SK-N-SH treated with all-trans-retinoic acid at 6 μM for 48 hours (cell line): ENCODE data around the gene FARS2.

Experiments used
- ESRRG ChIP-seq: fragments of 250-450 bp; sonication (Bioruptor Pico); IDR thresholded peaks from 2 replicates; pipeline ENCODE4 v1.6.1; 2021; ENCODE audit warnings: mild to moderate bottlenecking
- GLIS3 ChIP-seq: fragments of 250-450 bp; sonication (Bioruptor Pico); IDR thresholded peaks from 2 replicates; pipeline ENCODE4 v1.5.0; 2020; ENCODE audit warnings: mild to moderate bottlenecking, moderate library complexity
- TOX ChIP-seq: fragments of 250-450 bp; sonication (Bioruptor Pico); IDR thresholded peaks from 2 replicates; pipeline ENCODE4 v1.8.0; 2021; ENCODE audit warnings: mild to moderate bottlenecking, moderate library complexity, borderline replicate concordance
- ZFP30 ChIP-seq: fragments of 450-650 bp; formaldehyde crosslinking; IDR thresholded peaks from 2 replicates; pipeline ENCODE4 v1.5.0; 2022; ENCODE audit warnings: mild to moderate bottlenecking, moderate library complexity
- ZNF8 ChIP-seq: fragments of 450-650 bp; formaldehyde crosslinking; IDR thresholded peaks from 2 replicates; pipeline ENCODE4 v1.5.0; 2020; ENCODE audit warnings: mild to moderate bottlenecking, moderate library complexity
- TF ChIP-seq, protein P1 (sequence below): fragments of 250-450 bp; sonication (Bioruptor Pico); IDR thresholded peaks from 2 replicates; pipeline ENCODE4 v1.8.0; 2020; ENCODE audit warnings: mild to moderate bottlenecking, moderate library complexity, borderline replicate concordance
- TF ChIP-seq, protein P2 (sequence below): fragments of 250-450 bp; sonication (Bioruptor Pico); IDR thresholded peaks from 2 replicates; pipeline ENCODE4 v1.5.1; 2020; ENCODE audit warnings: low read depth, mild to moderate bottlenecking, moderate library complexity

DNA sequence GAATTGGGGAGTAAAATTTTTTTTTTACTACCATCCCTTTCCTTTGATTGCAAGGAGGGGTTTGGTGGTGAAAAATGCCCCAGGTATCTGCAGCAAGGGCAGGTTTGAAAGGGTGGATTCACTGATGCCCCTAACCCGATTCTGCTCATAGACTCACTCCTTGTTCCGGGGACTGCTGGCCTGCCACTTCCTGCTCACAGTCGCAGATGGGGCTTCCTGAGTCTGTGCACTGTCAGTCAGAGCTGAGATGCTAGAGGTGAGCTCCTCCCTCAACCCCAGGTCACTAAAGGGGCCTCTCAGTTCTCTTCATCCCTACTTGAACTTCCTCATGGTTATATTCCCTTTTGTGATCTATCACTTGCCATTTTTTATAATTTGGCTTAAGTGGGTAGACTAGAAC lies 357.9 kb downstream of the FARS2 start:
- no peak for TF ChIP-seq ZNF8
- TF ChIP-seq, protein P1, sequence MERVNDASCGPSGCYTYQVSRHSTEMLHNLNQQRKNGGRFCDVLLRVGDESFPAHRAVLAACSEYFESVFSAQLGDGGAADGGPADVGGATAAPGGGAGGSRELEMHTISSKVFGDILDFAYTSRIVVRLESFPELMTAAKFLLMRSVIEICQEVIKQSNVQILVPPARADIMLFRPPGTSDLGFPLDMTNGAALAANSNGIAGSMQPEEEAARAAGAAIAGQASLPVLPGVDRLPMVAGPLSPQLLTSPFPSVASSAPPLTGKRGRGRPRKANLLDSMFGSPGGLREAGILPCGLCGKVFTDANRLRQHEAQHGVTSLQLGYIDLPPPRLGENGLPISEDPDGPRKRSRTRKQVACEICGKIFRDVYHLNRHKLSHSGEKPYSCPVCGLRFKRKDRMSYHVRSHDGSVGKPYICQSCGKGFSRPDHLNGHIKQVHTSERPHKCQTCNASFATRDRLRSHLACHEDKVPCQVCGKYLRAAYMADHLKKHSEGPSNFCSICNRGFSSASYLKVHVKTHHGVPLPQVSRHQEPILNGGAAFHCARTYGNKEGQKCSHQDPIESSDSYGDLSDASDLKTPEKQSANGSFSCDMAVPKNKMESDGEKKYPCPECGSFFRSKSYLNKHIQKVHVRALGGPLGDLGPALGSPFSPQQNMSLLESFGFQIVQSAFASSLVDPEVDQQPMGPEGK (CRISPR knock-in tag): no peak
- TF ChIP-seq GLIS3: no peak
- TF ChIP-seq ESRRG (CRISPR knock-in tag): no peak
- TF ChIP-seq, protein P2, sequence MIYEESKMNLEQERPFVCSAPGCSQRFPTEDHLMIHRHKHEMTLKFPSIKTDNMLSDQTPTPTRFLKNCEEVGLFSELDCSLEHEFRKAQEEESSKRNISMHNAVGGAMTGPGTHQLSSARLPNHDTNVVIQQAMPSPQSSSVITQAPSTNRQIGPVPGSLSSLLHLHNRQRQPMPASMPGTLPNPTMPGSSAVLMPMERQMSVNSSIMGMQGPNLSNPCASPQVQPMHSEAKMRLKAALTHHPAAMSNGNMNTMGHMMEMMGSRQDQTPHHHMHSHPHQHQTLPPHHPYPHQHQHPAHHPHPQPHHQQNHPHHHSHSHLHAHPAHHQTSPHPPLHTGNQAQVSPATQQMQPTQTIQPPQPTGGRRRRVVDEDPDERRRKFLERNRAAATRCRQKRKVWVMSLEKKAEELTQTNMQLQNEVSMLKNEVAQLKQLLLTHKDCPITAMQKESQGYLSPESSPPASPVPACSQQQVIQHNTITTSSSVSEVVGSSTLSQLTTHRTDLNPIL: no peak
- no peak for TF ChIP-seq TOX (CRISPR knock-in tag)
- no peak for TF ChIP-seq ZFP30 (CRISPR knock-in tag)
